SK-N-SH (cell line): ENCODE results near the gene SOWAHA. TPM values are rescaled to one million over a fixed set of nuclear protein-coding genes. Genes with fewer than 3 reads are reported as not detected.

Experiments
- CTCF ChIA-PET: fragments of 300-600, 350-600 bp; formaldehyde crosslinking; extraction: SDS; loops from one replicate; lab custom pipeline; 2021; lab: Yijun Ruan, JAX
- POLR2A ChIA-PET: fragments of 350-600 bp; sonication (Branson Sonifier 250); formaldehyde crosslinking; extraction: SDS; loops from one replicate; lab custom pipeline; 2020; ENCODE audit warnings: antibody characterized with exemption, inconsistent platforms; lab: Yijun Ruan, JAX
- DNase-seq: peaks from one replicate; pipeline ENCODE4 v3.0.0; 2012
- H2AFZ ChIP-seq: fragments of 200-600 bp; sonication (generic); 2 replicates; pipeline ENCODE4 v1.8.1; 2016; ENCODE audit warnings: antibody characterized with exemption, mild to moderate bottlenecking, low read depth
- H3F3A ChIP-seq: fragments of 200-600 bp; sonication (generic); replicated peaks from 2 replicates; pipeline ENCODE3; 2016; ENCODE audit warnings: antibody characterized with exemption, mild to moderate bottlenecking; ENCODE audit not compliant: insufficient read depth
- H3K27ac ChIP-seq, 2 experiments: fragments of 200-500 bp in 1 of 2; fragments of 200-600 bp in 1 of 2; sonication (Bioruptor generic) in 1 of 2; sonication (generic), shearing (Covaris generic) in 1 of 2; 2 replicates each; pipeline versions ENCODE4 v1.5.1 to v1.6.1; 2014 to 2016; ENCODE audit warnings: low read depth in 2 of 2, inconsistent platforms in 1 of 2, low read length in 1 of 2, mild to moderate bottlenecking in 1 of 2, mixed read lengths in 1 of 2
- H3K27me3 ChIP-seq: fragments of 200-600 bp; sonication (generic), shearing (Covaris generic); 2 replicates; pipeline ENCODE4 v1.6.1; 2016; ENCODE audit warnings: mixed run types; ENCODE audit not compliant: insufficient read depth
- H3K36me3 ChIP-seq, 2 experiments: fragments of 200-500 bp in 1 of 2; fragments of 200-600 bp in 1 of 2; sonication (Bioruptor generic) in 1 of 2; sonication (generic) in 1 of 2; replicated peaks in 1 of 2; 2 replicates each; pipeline versions ENCODE3 to v1.5.1; 2014 to 2016; ENCODE audit warnings: low read length in 1 of 2, mild to moderate bottlenecking in 1 of 2; ENCODE audit not compliant: insufficient read depth in 2 of 2, control insufficient read depth in 1 of 2
- H3K4me1 ChIP-seq, 2 experiments: fragments of 200-500 bp in 1 of 2; fragments of 200-600 bp in 1 of 2; sonication (Bioruptor generic) in 1 of 2; sonication (generic), shearing (Covaris generic) in 1 of 2; 2 replicates each; pipeline versions ENCODE4 v1.5.1 to v1.6.1; 2014 to 2016; ENCODE audit warnings: low read depth in 1 of 2, low read length in 1 of 2, mixed run types in 1 of 2; ENCODE audit not compliant: insufficient read depth in 2 of 2, control insufficient read depth in 1 of 2
- H3K4me2 ChIP-seq: fragments of 200-600 bp; sonication (generic), shearing (Covaris generic); 2 replicates; pipeline ENCODE4 v1.6.1; 2017; ENCODE audit warnings: mixed run types
- H3K4me3 ChIP-seq, 2 experiments: fragments of 200-500 bp in 1 of 2; fragments of 200-600 bp in 1 of 2; sonication (Bioruptor generic) in 1 of 2; sonication (generic), shearing (Covaris generic) in 1 of 2; 2 replicates each; pipeline versions ENCODE4 v1.5.1 to v1.8.1; 2014 to 2016; ENCODE audit warnings: low read depth in 2 of 2, inconsistent platforms in 1 of 2, low read length in 1 of 2, mild to moderate bottlenecking in 1 of 2, mixed read lengths in 1 of 2, moderate library complexity in 1 of 2
- H3K79me2 ChIP-seq: fragments of 200-600 bp; sonication (generic); 2 replicates; pipeline ENCODE4 v1.8.1; 2017; ENCODE audit warnings: mild to moderate bottlenecking; ENCODE audit not compliant: insufficient read depth
- H3K9ac ChIP-seq: fragments of 200-600 bp; sonication (generic); 2 replicates; pipeline ENCODE4 v1.6.1; 2017; ENCODE audit warnings: mixed run types
- H3K9me2 ChIP-seq: fragments of 200-600 bp; sonication (generic); 2 replicates; pipeline ENCODE4 v1.6.1; 2017; ENCODE audit warnings: mixed run types
- H3K9me3 ChIP-seq: fragments of 200-600 bp; sonication (generic); 2 replicates; pipeline ENCODE4 v1.6.1; 2017; ENCODE audit warnings: mixed run types, mild to moderate bottlenecking, moderate library complexity
- H4K20me1 ChIP-seq: fragments of 200-600 bp; sonication (generic); 2 replicates; pipeline ENCODE4 v1.6.1; 2017; ENCODE audit warnings: mild to moderate bottlenecking, mixed run types; ENCODE audit not compliant: insufficient read depth
- EP300 ChIP-seq, 2 experiments: IDR thresholded peaks; 2 replicates each; pipeline versions ENCODE4 v1.4.0 to v1.6.1; 2012; ENCODE audit warnings: borderline replicate concordance in 1 of 2, low read depth in 1 of 2, low read length in 1 of 2
- EZH2phosphoT487 ChIP-seq: fragments of 200-600 bp; sonication (generic); IDR thresholded peaks from 2 replicates; pipeline ENCODE4 v1.6.1; 2017; ENCODE audit warnings: low read depth, mixed run types, mild to moderate bottlenecking, antibody characterized with exemption, moderate library complexity, borderline replicate concordance
- FOXM1 ChIP-seq: IDR thresholded peaks from 2 replicates; pipeline ENCODE4 v1.4.0; 2012; ENCODE audit warnings: low read depth, mild to moderate bottlenecking
- MXI1 ChIP-seq: IDR thresholded peaks from 2 replicates; pipeline ENCODE4 v1.6.1; 2012; ENCODE audit warnings: mild to moderate bottlenecking, low read depth, low read length, improper control_type of control experiment
- NFIC ChIP-seq: IDR thresholded peaks from 2 replicates; pipeline ENCODE4 v1.4.0; 2012; ENCODE audit warnings: borderline replicate concordance
- POLR2AphosphoS5 ChIP-seq: IDR thresholded peaks from 2 replicates; pipeline ENCODE4 v1.6.1; 2012; ENCODE audit warnings: low read depth, low read length
- RAD21 ChIP-seq: IDR thresholded peaks from 2 replicates; pipeline ENCODE4 v1.6.1; 2012; ENCODE audit warnings: mild to moderate bottlenecking, low read length
- RFX5 ChIP-seq: IDR thresholded peaks from 2 replicates; pipeline ENCODE4 v1.6.1; 2012; ENCODE audit warnings: mild to moderate bottlenecking, improper control_type of control experiment, low read length
- RXRA ChIP-seq: IDR thresholded peaks from 2 replicates; pipeline ENCODE4 v1.4.0; 2012; ENCODE audit warnings: low read depth, mild to moderate bottlenecking, borderline replicate concordance
- SIN3A ChIP-seq: IDR thresholded peaks from 2 replicates; pipeline ENCODE4 v1.6.1; 2012; ENCODE audit warnings: low read depth, mild to moderate bottlenecking, low read length, moderate library complexity, borderline replicate concordance
- SMC3 ChIP-seq: IDR thresholded peaks from 2 replicates; pipeline ENCODE4 v1.6.1; 2012; ENCODE audit warnings: low read depth, low read length, improper control_type of control experiment
- YY1 ChIP-seq: IDR thresholded peaks from 2 replicates; pipeline ENCODE4 v1.4.0; 2012; ENCODE audit warnings: low read depth, mild to moderate bottlenecking
- WGBS: methylation state at CpG from one replicate; pipeline ENCODE4 v1.1.6; 2017; ENCODE audit warnings: low lambda C conversion rate; 5-methylcytosine and 5-hydroxymethylcytosine counted together
- polyA plus RNA-seq, 3 experiments: library from polyadenylated mRNA; depleted of rRNA; stranded (reverse); fragments of >200 nt; gene quantifications; 2 replicates each; pipeline ENCODE4 v1.2.3, GENCODE V29; 2012
- TF ChIP-seq, protein P1 (sequence below): fragments of 200-600 bp; sonication (generic); IDR thresholded peaks from 2 replicates; pipeline ENCODE4 v1.6.1; 2017; ENCODE audit warnings: antibody characterized with exemption, mild to moderate bottlenecking, moderate library complexity

Gene SOWAHA
- polyA plus RNA-seq, 1 of the 3 experiments (the other 2 are of a cell fraction) = 0.30 TPM

DNA sequence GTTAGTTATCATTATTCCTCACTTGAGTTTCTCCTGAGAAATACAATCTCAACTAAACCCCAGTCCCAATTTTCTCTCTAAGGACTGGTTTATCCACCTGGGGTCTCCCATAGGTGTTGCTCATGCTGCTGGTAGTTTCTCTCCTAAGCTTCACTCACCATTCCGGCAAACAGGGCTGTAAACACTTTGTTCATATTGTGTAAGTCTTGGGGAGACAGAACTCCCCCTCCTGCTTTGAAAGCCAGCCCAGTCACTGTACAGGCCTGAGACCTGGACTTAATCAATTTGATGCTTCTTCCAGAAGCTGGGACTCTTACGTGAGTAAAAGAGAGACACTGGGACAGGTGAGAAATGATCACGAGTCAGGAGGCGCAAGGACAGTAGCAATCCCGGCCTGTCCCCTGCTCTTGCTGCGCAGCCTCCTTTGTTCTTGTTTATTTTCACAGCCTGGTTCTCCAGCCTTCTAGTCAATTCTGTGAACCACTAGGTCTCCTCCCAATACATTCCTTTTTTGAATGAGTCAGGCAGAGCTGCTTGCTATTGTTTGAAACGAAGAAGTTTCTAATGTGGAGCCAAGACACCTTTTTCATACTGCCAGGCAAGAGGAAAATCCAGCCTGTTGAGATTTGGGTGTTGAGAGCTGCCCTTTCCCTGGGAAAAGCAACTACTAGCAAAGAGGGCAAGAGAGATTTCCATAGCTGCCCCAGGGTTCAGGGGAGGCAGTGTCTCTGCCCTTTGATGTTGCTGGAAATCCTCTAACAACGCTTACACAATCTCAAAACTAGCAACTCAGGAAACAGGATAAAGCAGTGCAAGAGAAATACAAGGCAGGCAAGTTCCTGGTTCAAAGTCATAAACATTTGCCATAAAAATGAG, 26.6 kb downstream of the SOWAHA start:
- H4K20me1 ChIP-seq = no peaks in the 10 kb centered on the region
- peak overlapping the region; percentile 71; the same call in 1 of the 2 replicates for H2AFZ ChIP-seq
- 87% methylated on average over 8 of the region's 8 CpGs for WGBS
- no peaks in the 10 kb centered on the region for H3K27me3 ChIP-seq
- no peaks in the 10 kb centered on the region for H3K9me3 ChIP-seq
- no peaks in the 10 kb centered on the region for H3K9me2 ChIP-seq
- H3K9ac ChIP-seq = no peak overlapping the region
- H3K4me1 ChIP-seq = no peaks in the 10 kb centered on the region; a peak in 2 of 4 replicates
- no peak for DNase-seq
- H3K27ac ChIP-seq = no peak overlapping the region; a peak in 1 of 4 replicates
- ChIA-PET CTCF (interaction anchor here (1.4 to 2.3 kb wide), 2 partner anchors 9 to 20 kb away, joined by 6 to 9 read pairs; partner anchors contain the start of gene SHROOM1), POLR2A (no interaction called here)
- H3K4me3 ChIP-seq = no peak overlapping the region
- no peaks in the 10 kb centered on the region for H3K36me3 ChIP-seq
- no peaks in the 10 kb centered on the region for H3F3A ChIP-seq
- no peak for TF ChIP-seq MXI1
- TF ChIP-seq RAD21 = no peak
- no peak for TF ChIP-seq SIN3A
- TF ChIP-seq, protein P1, sequence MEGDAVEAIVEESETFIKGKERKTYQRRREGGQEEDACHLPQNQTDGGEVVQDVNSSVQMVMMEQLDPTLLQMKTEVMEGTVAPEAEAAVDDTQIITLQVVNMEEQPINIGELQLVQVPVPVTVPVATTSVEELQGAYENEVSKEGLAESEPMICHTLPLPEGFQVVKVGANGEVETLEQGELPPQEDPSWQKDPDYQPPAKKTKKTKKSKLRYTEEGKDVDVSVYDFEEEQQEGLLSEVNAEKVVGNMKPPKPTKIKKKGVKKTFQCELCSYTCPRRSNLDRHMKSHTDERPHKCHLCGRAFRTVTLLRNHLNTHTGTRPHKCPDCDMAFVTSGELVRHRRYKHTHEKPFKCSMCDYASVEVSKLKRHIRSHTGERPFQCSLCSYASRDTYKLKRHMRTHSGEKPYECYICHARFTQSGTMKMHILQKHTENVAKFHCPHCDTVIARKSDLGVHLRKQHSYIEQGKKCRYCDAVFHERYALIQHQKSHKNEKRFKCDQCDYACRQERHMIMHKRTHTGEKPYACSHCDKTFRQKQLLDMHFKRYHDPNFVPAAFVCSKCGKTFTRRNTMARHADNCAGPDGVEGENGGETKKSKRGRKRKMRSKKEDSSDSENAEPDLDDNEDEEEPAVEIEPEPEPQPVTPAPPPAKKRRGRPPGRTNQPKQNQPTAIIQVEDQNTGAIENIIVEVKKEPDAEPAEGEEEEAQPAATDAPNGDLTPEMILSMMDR = no peak
- TF ChIP-seq FOXM1 = no peak
- no peak for TF ChIP-seq EZH2phosphoT487
- TF ChIP-seq POLR2AphosphoS5 = no peak
- TF ChIP-seq RFX5 = no peak
- TF ChIP-seq RXRA = no peak
- TF ChIP-seq YY1 = no peak
- H3K4me2 ChIP-seq = no peak overlapping the region
- no peaks in the 10 kb centered on the region for H3K79me2 ChIP-seq

DNA sequence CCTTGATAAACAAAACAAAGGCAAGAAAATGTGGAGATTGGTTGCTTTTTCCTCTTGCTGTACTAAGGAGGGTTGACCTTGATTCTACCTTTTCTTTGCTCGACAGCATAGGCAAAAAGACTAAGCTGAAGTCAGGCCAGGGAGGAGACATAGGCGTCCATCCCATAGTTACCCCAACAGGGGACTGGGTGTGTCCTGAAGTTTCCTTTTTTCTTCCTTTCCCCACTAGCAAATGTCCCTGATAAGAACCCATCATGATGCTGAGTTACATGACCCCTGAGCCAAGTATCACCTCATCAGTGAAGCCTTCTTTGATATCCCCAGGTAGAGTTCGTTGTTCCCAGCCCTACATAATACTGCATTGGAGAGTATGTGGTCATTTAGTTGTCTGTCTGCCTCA, 27.2 kb downstream of the SOWAHA start:
- H3K4me1 ChIP-seq = no peaks in the 10 kb centered on the region; a peak in 2 of 4 replicates
- ChIA-PET POLR2A (no interaction called here), CTCF (interaction anchor here (1.4 to 2.3 kb wide), 2 partner anchors 10 to 20 kb away, joined by 6 to 9 read pairs; partner anchors contain the start of gene SHROOM1)
- H3F3A ChIP-seq = no peaks in the 10 kb centered on the region
- peak overlapping the region; percentile 71; the same call in 1 of the 2 replicates for H2AFZ ChIP-seq
- no peaks in the 10 kb centered on the region for H3K36me3 ChIP-seq
- H3K9ac ChIP-seq = no peak overlapping the region
- no peak overlapping the region for H3K4me3 ChIP-seq
- no peaks in the 10 kb centered on the region for H3K27me3 ChIP-seq
- H3K27ac ChIP-seq = no peak overlapping the region
- no peaks in the 10 kb centered on the region for H3K9me3 ChIP-seq
- no peaks in the 10 kb centered on the region for H3K79me2 ChIP-seq
- TF ChIP-seq SMC3 = no peak
- TF ChIP-seq RXRA = no peak
- TF ChIP-seq NFIC = no peak
- no peak for TF ChIP-seq EP300 (IDR thresholded peaks at IDR 0.05; ENCODE audit: borderline replicate concordance in 1 of 2, low read depth in 1 of 2, low read length in 1 of 2)
- no peaks in the 10 kb centered on the region for H4K20me1 ChIP-seq
- H3K4me2 ChIP-seq = no peak overlapping the region
- whole genome bisulfite sequencing = 79% methylated on average over 3 of the region's 3 CpGs
- DNase-seq = no peak
- H3K9me2 ChIP-seq = no peaks in the 10 kb centered on the region
